ENCODE measurements around the gene CALML6.

Gene CALML6

DNA sequence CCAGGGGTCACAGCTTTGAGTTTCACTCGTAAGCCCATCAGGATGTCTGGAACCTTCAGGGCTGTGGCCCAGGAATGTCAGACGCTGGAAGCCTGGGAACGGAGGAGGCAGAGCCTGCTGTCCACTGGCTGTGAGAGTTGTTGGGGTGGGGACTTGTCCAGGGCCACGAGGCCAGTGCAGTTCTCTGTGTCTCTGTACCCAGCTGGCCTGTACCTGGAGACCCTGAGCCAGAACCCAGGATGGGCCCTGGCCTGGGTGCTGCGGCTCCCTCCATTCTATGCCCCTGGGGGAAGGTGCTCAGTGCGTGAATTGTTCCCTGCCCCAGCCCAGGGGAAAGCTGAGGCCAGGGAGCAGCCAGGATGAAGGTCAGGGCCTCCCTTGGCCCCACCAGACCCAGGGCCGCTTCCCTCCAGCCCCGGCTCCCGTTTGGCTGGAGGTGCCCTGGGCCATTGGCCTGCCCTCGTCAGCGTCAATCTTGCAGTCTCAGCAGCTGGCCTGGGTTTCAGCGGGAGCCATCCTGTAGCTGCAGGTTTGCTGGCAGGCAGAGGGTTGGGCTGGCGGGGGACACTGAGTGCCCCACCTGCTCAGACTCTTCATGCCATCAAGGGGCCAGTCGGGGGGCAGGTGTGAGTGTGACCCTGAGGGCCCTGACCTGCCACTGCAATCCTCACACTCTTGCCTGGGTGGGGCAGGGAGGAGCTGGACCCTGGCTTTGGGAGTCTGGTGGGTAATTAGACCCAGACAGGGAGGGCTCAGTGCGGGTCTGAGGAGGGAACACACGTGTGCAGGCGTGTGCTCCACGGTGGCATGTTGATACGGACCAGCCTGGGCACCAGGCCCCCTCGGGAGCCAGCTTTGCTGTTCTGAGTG is 724 bp upstream of the CALML6 start:
- peak in 1 of 2 experiments; percentile 47 for DNase-seq

DNA sequence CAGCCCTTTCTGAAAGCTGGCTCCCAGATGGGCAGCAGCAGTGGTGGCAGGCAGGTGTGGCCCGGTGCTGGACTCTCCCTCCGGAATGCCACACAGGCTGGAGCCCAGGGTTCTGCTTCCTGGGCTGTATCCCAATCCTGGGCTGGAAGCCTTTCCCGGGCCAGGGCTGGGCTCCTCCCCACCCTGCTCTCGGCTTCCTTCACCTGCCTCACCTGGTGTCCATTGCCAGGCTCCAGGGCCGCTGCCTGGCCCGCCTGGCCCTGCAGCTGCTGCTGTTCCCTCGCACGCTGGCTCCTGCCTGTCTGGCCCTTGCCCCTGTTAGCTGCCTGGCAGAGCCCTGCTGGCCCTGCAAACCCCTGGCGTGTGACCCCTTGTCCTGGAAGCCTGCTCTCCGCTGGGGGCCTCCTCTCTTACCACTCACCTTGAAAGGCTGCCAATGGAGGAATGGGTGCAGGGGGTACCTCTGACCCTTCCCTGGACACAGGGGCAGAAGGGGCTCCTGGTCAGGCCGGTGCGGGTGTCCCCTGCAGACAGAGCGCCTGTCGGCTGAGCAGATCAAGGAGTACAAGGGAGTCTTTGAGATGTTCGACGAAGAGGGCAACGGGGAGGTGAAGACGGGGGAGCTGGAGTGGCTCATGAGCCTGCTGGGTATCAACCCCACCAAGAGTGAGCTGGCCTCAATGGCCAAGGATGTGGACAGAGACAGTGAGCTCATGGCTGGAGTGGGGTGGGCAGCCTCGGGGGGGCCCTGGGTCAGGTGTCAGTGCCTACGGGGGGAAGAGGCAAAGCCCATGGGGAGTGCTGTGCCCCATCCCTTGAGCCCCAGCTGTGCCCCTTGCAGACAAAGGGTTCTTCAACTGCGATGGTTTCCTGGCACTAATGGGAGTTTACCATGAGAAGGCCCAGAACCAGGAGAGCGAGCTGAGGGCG is 1.1 kb downstream of the CALML6 start:
- no peak for DNase-seq

DNA sequence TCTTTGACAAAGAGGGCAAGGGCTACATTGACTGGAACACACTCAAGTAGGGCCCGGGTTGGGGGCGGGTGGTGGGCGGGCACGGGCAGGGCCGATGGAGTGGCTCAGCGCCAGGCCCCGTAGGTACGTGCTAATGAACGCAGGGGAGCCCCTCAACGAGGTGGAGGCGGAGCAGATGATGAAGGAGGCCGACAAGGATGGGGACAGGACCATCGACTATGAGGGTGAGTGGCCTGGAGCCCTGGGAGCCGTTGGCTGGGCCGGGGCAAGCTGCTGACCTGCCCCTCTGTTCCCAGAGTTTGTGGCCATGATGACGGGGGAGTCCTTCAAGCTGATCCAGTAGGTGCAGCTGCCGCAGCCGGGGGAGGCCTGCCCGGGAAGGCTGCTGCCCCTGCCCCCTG is 1.8 kb downstream of the CALML6 start:
- no peak for DNase-seq

DNA sequence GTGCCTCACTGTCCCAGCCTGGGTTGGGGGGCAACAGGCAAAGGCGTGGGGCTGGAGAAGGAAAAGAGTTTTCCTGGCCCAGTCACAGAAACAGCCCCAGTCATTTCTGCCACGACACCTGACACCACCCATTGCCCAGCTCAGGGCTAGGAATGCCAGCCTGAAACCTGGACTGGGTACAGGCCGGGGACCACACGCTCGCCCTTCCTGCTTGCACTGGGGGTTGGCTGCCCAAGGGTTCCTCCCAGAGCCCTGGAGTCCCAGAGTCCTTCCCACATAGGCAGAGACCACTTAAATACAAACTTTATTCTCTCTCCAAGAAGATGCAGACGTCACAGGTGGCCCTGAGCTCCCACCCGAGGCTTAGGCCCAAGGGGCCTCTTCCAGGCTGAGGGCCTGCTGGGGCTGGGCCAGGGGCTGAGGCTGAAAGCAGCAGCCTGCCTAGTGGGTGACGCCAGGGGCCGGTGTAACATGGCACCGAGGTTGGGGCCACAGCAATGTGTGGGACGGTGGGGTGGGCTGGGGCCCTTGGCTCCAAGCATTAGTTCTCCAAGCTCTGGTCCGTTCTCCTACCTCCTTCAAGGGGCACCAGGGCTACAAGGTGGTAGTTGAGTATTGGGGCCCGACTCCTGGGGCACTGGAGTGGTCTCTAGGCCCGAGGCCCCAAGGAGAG is 2.4 kb downstream of the CALML6 start:
- no peak for DNase-seq

DNA sequence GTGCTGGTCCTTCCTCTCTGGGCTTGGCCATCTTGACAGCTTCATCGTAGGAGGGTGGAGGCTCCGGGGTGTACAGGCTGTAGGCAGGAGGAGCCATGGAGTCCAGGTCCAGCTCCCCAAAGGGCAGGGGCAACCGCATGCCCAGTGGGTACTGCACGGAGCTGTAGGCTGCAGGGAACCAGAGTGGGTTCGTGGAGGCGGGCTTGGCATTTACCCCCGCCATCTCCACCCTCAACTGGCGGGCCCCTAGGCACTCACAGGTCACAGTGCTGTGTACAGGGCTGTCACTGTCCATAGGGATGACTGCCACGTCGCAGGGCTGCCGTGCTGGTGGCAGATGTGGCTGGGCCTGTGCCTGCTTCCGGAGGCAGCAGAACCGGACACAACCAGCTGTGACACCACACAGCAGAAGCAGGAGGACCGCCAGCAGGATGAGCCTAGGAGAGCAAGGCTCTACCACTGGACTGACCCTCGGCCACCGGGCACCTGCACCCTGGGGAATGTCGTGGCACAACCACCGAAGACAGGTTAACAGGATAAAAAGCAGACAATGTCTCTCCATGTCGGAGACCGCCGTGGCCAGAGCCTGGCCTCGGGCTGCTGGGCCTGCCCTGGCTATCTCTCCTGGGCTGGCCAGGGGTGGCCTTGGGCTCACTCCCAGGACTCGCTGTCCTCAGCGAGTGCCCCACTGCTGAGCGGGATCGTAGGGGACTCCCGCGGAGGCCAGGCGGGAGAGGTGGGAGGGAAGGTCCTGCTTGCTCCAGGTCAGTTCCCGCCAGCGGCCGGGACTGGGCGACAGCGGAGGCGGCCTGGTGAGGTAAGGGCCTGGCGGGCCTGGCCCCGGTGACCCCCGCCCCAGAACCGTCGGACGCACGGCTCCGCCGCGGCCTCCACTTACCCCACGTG is 3.2 kb downstream of the CALML6 start:
- no peak for DNase-seq

GRCh38 chr1:1918901-1919303 is 3.8 kb downstream of the CALML6 start, which contains the start of gene TMEM52:
TMEM52 (minus strand) TSS chr1:1919279; CDS start chr1:1919265, 14 bp downstream.
- no peak for DNase-seq

DNA sequence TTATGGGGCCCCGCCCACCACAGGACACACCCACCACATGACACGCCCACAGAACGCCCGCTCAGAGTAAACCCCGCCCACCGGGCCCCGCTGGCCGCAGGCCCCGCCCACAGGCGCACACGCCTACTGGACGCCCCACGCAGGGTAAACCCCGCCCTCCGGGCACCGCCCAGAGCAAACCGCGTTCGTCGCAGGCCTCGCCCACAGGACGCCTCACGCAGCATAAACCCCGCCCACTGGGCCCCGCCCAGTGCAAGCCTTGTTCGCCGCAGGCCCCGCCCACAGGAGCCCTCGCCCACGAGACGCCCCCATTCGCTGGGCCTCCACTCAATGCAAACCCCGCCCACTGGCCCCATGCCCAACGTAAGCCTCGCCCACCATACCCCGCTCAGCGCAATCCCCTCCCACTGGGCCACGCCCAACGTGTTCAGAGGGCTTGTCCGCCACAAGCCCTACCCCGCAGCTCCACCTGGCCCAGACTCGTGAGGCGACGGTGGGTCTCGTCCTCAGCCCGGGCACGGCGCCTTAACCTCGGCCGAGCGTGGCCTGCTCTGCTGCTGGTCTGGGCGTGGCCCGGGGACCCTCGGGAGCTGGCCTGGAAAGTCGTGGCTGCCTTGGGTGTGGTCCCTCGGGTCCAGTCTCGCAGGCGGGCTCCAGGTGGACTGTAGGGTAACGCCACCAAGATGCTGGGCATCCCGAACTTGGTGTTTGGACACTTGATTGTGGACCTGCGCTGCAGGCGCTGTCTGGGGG is 4.4 kb downstream of the CALML6 start:
- DNase-seq = peak; percentile 95 to 96

GRCh38 chr1:1920057-1920607 is 5.1 kb downstream of the CALML6 start:
- no peak for DNase-seq

- no peak for DNase-seq
These were observed 5.8 kb downstream of the CALML6 start for GRCh38 chr1:1920608-1921458.

GRCh38 chr1:1921459-1921862 is 6.4 kb downstream of the CALML6 start:
- no peak for DNase-seq

DNA sequence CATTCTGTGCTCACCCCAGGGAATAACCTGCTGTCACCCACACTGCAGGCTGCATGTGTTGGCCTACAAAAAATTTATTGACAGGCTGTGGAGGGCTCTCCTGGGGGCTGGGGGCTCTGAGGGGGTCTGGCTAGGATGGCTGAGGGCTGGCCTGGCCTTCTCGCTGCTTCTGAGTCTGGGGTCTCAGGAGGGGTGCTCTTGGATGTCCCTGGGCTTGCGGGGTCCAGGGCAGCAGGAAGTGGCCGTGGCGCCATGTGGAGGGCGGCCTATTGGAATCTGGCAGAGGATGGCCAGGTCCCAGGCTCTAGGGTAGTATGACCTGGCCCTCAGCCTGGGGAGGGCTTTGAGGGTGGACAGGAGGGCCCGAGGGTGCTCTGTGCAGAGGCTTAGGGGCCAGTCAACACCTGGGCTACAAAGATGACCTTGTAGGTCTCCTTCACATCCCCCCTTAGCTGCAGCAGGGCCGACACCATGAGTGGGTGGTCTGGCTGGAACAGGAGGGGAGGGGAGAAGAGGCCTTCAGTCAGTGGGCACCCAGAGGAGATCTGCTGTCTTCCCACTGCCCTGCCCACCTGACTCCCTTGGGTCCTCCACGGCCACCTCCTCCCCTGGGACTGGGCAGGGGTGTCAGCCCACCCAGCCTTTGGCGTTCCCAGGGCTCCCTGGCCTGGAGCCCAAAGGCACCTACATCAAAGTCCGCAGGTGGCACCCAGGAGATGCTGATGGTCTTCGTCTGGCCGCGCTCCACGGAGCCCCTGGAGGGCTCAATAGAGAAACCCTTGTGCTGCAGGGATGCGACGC is 7.0 kb downstream of the CALML6 start:
- DNase-seq = no peak

DNA sequence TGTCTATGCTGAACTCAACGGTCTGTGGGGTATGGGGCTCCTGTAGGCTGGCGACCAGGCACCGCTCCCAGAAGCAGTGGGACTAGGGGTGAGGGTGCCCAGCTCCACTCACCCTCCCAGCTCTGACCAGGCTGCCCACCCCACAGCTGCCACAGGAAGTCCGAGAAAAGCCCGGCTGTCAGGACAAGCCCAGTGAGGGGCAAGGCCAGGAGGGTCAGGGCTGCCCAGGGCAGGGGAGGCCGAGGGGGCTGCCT is 7.6 kb downstream of the CALML6 start:
- no peak for DNase-seq

DNA sequence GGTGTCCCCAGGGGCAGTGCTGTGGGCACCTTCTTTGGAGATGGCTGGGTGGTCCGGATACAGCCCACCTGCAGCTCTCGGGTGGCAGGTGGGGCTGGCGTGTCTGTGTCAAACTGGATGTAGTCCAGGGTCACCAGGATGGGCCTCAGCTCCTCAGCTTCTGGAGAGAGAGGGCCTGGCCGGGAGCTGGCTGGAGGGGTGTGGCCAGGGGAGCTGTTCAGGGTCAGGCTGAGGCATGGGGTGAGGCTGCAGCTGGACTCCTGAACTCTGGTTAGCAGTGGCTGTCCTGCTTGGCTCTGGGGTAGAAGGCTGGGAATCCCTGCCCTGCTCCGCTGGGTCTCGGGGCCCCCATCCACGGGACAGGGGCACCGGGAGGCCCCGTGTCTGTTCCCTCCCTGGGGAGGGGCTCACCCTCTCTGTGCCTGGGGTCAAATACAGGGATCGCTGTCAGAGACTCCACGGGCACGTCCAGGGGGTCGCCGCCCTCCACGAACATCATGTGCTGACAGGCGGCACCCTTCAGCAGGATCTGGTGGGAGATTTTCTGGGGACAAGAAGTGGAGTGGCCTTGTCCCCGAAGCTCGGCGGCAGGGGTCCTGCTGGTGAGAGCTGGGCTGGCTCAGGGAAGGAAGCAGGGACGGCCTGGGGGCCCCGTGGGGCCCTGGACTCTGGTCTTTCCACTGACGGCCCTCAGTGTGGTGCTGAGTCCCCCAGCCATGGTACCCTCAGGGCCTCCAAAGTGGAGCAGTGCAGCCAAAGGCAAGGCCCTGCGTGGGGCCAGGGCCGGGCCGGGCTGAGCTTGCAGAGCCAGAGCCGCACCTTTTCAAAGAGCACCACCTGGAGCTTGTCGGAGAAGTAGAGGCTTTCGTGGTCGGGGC is 8.1 kb downstream of the CALML6 start:
- no peak for DNase-seq

DNA sequence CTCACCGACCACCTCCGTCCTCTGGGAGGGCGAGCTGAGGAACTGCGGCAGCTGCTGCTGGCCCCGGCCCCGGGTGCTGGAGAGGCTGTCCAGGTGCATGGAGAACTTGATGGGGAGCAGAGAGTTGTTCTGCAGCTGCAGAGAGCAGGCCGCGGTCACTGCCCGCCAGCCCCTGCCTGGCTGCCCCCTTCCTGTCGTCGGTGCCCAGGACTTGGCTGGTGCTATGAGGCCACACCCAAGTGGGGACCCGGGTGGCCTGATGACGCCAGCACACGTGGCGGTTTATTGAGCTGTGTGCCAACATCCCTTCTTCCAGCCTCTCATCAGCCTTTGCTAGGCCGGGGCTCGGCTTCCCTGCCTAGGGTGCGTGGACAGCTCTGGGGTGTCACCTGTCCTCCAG is 9.3 kb downstream of the CALML6 start:
- peak; percentile 66 to 71 for DNase-seq

- no peak for DNase-seq
These were observed 9.8 kb downstream of the CALML6 start for GRCh38 chr1:1924849-1925248.

DNA sequence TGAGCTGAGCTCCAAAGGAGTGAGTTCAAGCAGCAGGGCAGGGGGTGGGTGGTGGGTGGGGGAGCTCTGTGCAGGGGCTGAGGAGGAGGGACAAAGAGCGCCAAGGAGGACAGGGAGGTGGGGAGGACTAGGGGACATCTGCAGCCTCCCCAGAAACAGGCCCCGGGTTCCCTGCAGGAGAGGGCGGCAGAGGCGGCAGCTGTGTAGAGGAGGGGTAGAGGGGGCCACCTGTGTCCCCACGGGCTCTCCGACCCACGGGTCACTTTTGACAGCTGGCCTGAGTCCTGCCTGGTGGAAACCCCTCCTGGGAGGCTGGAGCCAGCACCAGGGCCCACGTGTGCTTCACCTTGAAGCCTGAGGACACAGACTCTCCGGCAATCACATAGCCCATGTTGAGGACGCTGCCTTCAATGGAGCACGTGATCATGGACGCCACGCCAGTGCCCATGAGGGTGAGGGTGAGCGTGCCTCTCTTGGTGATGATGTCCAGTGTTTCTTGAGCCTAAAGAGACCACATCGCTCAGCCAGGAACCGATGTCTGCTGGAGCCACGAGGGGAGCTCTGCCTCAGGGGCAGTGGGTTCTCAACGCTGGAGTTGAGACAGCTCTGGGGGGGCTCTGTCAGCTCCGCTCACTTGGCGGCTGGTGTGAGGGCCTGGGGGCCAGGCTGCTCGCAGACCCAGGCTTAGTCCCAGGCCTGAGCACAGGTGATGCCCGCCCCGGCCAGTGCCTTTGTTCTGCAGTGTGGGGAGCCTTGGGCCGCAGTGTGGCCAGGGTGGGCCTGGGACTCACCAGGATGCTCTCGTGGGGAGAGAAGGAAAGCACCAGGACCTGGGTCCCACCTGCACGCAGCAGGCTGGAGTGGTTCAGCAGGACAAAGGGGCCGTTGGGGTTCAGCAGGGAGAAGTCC is 10.6 kb downstream of the CALML6 start:
- DNase-seq = no peak

GRCh38 chr1:1926346-1926811 is 11.3 kb downstream of the CALML6 start:
- no peak for DNase-seq

Data from SHP77 (cell line).